ENCODE data around the gene PPP1R12B. TPM values are rescaled to one million over a fixed set of nuclear protein-coding genes. Genes with fewer than 3 reads are reported as not detected.
"Not testable (repeated sequence)": the region's sequence is repeated elsewhere in the genome, so short reads cannot be mapped to it uniquely, and the experiment has no call there.

The PPP1R12B gene
- total RNA-seq, 4 donors from 2014 or later, result 20.6 to 120 (median 36.9) TPM

GRCh38 chr1:202616355-202616915 is 267.9 kb downstream of the PPP1R12B start:
- intact Hi-C loops (cut with DNase I), result no loop called here
- H3K4me1 ChIP-seq, result peaks cover 12 to 32% (median 18%) of the 10 kb centered on the region in 3 donors
- no peak overlapping the region for H3K27ac ChIP-seq
- no peak for DNase-seq
- WGBS, 2 donors, result 67 to 89% methylated on average over 13 of the region's 13 CpGs
- no peaks in the 10 kb centered on the region for H3K36me3 ChIP-seq
- no peaks in the 10 kb centered on the region for H3K9me3 ChIP-seq
- H3K27me3 ChIP-seq, result peaks cover 0 to 29% (median 0%) of the 10 kb centered on the region in 4 donors
- no peak for TF ChIP-seq POLR2A (IDR thresholded peaks at IDR 0.05)
- TF ChIP-seq CTCF (IDR thresholded peaks at IDR 0.05), result no peak
- no peak overlapping the region for H3K4me3 ChIP-seq

GRCh38 chr1:202619012-202619411 is 270.5 kb downstream of the PPP1R12B start:
- DNase-seq; H3K9me3 ChIP-seq; H3K4me3 ChIP-seq; H3K36me3 ChIP-seq; intact Hi-C loops (cut with DNase I): not testable (repeated sequence)
- Histone ChIP-seq H3K27me3 (peaks cover 0 to 44% (median 0%) of the 10 kb centered on the region in 4 donors), H3K4me1 (peaks cover 12 to 42% (median 26%) of the 10 kb centered on the region in 3 donors), H3K27ac (peak overlapping the region in 2 of 4 donors; percentile 6 to 49)
- WGBS, 2 donors, result 63 to 66% methylated on average over 3 to 9 of the region's 11 CpGs

GRCh38 chr1:202619505-202619904 is 271.0 kb downstream of the PPP1R12B start:
- Histone ChIP-seq H3K36me3 (no peaks in the 10 kb centered on the region), H3K27ac (no peak overlapping the region), H3K27me3 (peaks cover 0 to 44% (median 0%) of the 10 kb centered on the region in 4 donors), H3K4me1 (peaks cover 12 to 42% (median 25%) of the 10 kb centered on the region in 3 donors), H3K4me3 (no peak overlapping the region), H3K9me3 (no peaks in the 10 kb centered on the region)
- 29 to 63% methylated on average over 2 of the region's 2 CpGs for WGBS, 2 donors
- DNase-seq, result no peak
- intact Hi-C loops (cut with DNase I), result no loop called here
- no peak for TF ChIP-seq CTCF (IDR thresholded peaks at IDR 0.05)
- TF ChIP-seq POLR2A (IDR thresholded peaks at IDR 0.05), result no peak

GRCh38 chr1:202620036-202620435 is 271.5 kb downstream of the PPP1R12B start:
- DNase-seq; intact Hi-C loops (cut with DNase I): not testable (repeated sequence)

GRCh38 chr1:202621446-202621845 is 272.9 kb downstream of the PPP1R12B start:
- no peak for DNase-seq
- Histone ChIP-seq H3K36me3 (no peaks in the 10 kb centered on the region), H3K4me3 (no peak overlapping the region), H3K9me3 (no peaks in the 10 kb centered on the region), H3K27ac (no peak overlapping the region), H3K27me3 (peaks cover 0 to 51% (median 0%) of the 10 kb centered on the region in 4 donors), H3K4me1 (peaks cover 0 to 33% (median 15%) of the 10 kb centered on the region in 3 donors)
- intact Hi-C loops (cut with DNase I), result no loop called here
- TF ChIP-seq POLR2A (IDR thresholded peaks at IDR 0.05) (no peak), CTCF (IDR thresholded peaks at IDR 0.05) (no peak)
- 100% methylated on average over 1 of the region's 3 CpGs for WGBS, 2 donors

More at GRCh38 chr1:202620036-202620435, 271.5 kb downstream of the PPP1R12B start:
- 94% methylated on average over 2 of the region's 2 CpGs; no CpG with 5 or more reads in 1 of the 2 donors for WGBS, 2 donors
- not testable (repeated sequence) for H3K36me3 ChIP-seq, H3K27ac ChIP-seq, H3K4me3 ChIP-seq, H3K9me3 ChIP-seq
- peaks cover 9 to 37% (median 21%) of the 10 kb centered on the region in 3 donors for H3K4me1 ChIP-seq
- peaks cover 0 to 44% (median 0%) of the 10 kb centered on the region in 4 donors for H3K27me3 ChIP-seq

- no peak overlapping the region for H3K4me3 ChIP-seq
- no peaks in the 10 kb centered on the region for H3K36me3 ChIP-seq
- H3K27ac ChIP-seq, result no peak overlapping the region
- no peak for DNase-seq
- peaks cover 0 to 33% (median 15%) of the 10 kb centered on the region in 3 donors for H3K4me1 ChIP-seq
- peaks cover 0 to 51% (median 0%) of the 10 kb centered on the region in 4 donors for H3K27me3 ChIP-seq
- 78 to 95% methylated on average over 5 to 6 of the region's 8 CpGs for WGBS, 2 donors
- intact Hi-C loops (cut with DNase I), result no loop called here
- no peaks in the 10 kb centered on the region for H3K9me3 ChIP-seq
- TF ChIP-seq POLR2A (IDR thresholded peaks at IDR 0.05) (no peak), CTCF (IDR thresholded peaks at IDR 0.05) (no peak)
These were observed 273.9 kb downstream of the PPP1R12B start for GRCh38 chr1:202622388-202622787.
